A549 (cell line): Measurements from ENCODE around the gene XCR1. TPM values are rescaled to one million over a fixed set of nuclear protein-coding genes. Genes with fewer than 3 reads are reported as not detected.
"Not testable (repeated sequence)": the region's sequence is repeated elsewhere in the genome, so short reads cannot be mapped to it uniquely, and the experiment has no call there.

Experiments
- ATAC-seq, 2 experiments: fragments of 200-7000 bp in 1 of 2; fragments of >200 bp in 1 of 2; cut with Nextera tagmentation in 1 of 2; cut with Tn5 transposase in 1 of 2; 3 replicates each; pipeline versions ENCODE4 v1.8.0 to v1.9.1; 2018 to 2020; ENCODE audit warnings: mild to moderate bottlenecking in 1 of 2, moderate library complexity in 1 of 2
- CTCF ChIA-PET: fragments of 300-600 bp; sonication (Branson Sonifier 250); formaldehyde crosslinking; extraction: SDS; loops from one replicate; lab custom pipeline; 2021; ENCODE audit warnings: antibody characterized with exemption, inconsistent platforms; lab: Yijun Ruan, JAX
- POLR2A ChIA-PET: fragments of 350-600 bp; formaldehyde crosslinking; extraction: SDS; loops from one replicate; lab custom pipeline; 2021; ENCODE audit warnings: antibody characterized with exemption, inconsistent platforms; lab: Yijun Ruan, JAX
- DNase-seq, 2 experiments: peaks; one replicate each; pipeline versions ENCODE4 v3.0.0 to v3.0.0-alpha.2; 2011 to 2016; ENCODE audit warnings: low read depth in 1 of 2, low spot score in 1 of 2
- FAIRE-seq: peaks from 2 replicates; lab custom pipeline; 2011; peaks lifted over from hg19 to GRCh38; lab: Jason Lieb, UNC
- H3K27ac ChIP-seq, 2 experiments: fragments of >200 bp; sonication (Bioruptor Twin); formaldehyde crosslinking; 3 replicates each; pipeline ENCODE4 v1.5.1; 2016 to 2017
- H3K4me1 ChIP-seq: fragments of >200 bp; sonication (Bioruptor Twin); formaldehyde crosslinking; 3 replicates; pipeline ENCODE4 v1.6.1; 2016
- H3K4me2 ChIP-seq: fragments of >200 bp; sonication (Bioruptor Twin); formaldehyde crosslinking; 3 replicates; pipeline ENCODE4 v1.6.1; 2016
- H3K4me3 ChIP-seq: fragments of >200 bp; sonication (Bioruptor Twin); formaldehyde crosslinking; 3 replicates; pipeline ENCODE4 v1.5.1; 2016
- H3K9me3 ChIP-seq: fragments of >200 bp; sonication (Bioruptor Twin); formaldehyde crosslinking; 3 replicates; pipeline ENCODE4 v1.6.1; 2016
- BCL3 ChIP-seq: fragments of >200 bp; sonication (Bioruptor Twin); formaldehyde crosslinking; IDR thresholded peaks from 3 replicates; pipeline ENCODE4 v1.6.1; 2016
- CBX2 ChIP-seq: fragments of 200-600 bp; sonication (generic); IDR thresholded peaks from 2 replicates; pipeline ENCODE4 v1.6.1; 2016; ENCODE audit warnings: low read depth, mild to moderate bottlenecking, borderline replicate concordance
- CHD2 ChIP-seq: fragments of 150-350 bp; IDR thresholded peaks from 2 replicates; pipeline ENCODE4 v1.6.1; 2014; ENCODE audit warnings: low read length; ENCODE audit not compliant: partially characterized antibody
- CTCF ChIP-seq: fragments of >200 bp; sonication (Bioruptor Twin); formaldehyde crosslinking; IDR thresholded peaks from 3 replicates; pipeline ENCODE4 v1.5.1; 2016
- EHMT2 ChIP-seq: fragments of 200-600 bp; sonication (generic); IDR thresholded peaks from 2 replicates; pipeline ENCODE4 v1.6.1; 2016; ENCODE audit warnings: antibody characterized with exemption, low read depth, mild to moderate bottlenecking, moderate library complexity
- ELK1 ChIP-seq: fragments of 150-350 bp; IDR thresholded peaks from 2 replicates; pipeline ENCODE4 v1.6.1; 2014; ENCODE audit warnings: low read depth, mild to moderate bottlenecking, low read length
- HOXA7 ChIP-seq: fragments of 250-450 bp; sonication (Bioruptor Pico); IDR thresholded peaks from 2 replicates; pipeline ENCODE4 v1.5.0; 2020; ENCODE audit warnings: mild to moderate bottlenecking, moderate library complexity
- HOXB13 ChIP-seq: fragments of 250-450 bp; sonication (Bioruptor Pico); IDR thresholded peaks from 2 replicates; pipeline ENCODE4 v1.5.0; 2020; ENCODE audit warnings: low read depth, mild to moderate bottlenecking, moderate library complexity
- HOXB5 ChIP-seq: fragments of 250-450 bp; sonication (Bioruptor Pico); IDR thresholded peaks from 2 replicates; pipeline ENCODE4 v1.5.0; 2020; ENCODE audit warnings: mild to moderate bottlenecking, moderate library complexity
- JUN ChIP-seq, 2 experiments: fragments of >200 bp; sonication (Bioruptor Twin); formaldehyde crosslinking; IDR thresholded peaks; 2 replicates in 1 of 2; 3 replicates in 1 of 2; pipeline ENCODE4 v1.6.1; 2016 to 2017
- KDM5A ChIP-seq: fragments of 200-600 bp; sonication (generic); IDR thresholded peaks from 2 replicates; pipeline ENCODE4 v1.6.1; 2016; ENCODE audit warnings: antibody characterized with exemption, mild to moderate bottlenecking
- NFE2L2 ChIP-seq: fragments of 150-350 bp; conservative IDR thresholded peaks from 2 replicates; pipeline ENCODE4 v1.6.1; 2014; ENCODE audit warnings: low read length
- RARB ChIP-seq: fragments of 250-450 bp; sonication (Bioruptor Pico); IDR thresholded peaks from 2 replicates; pipeline ENCODE4 v1.8.0; 2021; ENCODE audit warnings: mild to moderate bottlenecking, moderate library complexity
- RCOR1 ChIP-seq: fragments of 150-350 bp; IDR thresholded peaks from 2 replicates; pipeline ENCODE4 v1.6.1; 2014; ENCODE audit warnings: antibody characterized with exemption, low read length, low read depth
- RNF2 ChIP-seq: fragments of 200-600 bp; sonication (generic); IDR thresholded peaks from 2 replicates; pipeline ENCODE4 v1.6.1; 2016; ENCODE audit warnings: low read depth, mild to moderate bottlenecking, antibody characterized with exemption, moderate library complexity, borderline replicate concordance
- SMC3 ChIP-seq: fragments of >200 bp; sonication (Bioruptor Twin); formaldehyde crosslinking; IDR thresholded peaks from 3 replicates; pipeline ENCODE4 v1.6.1; 2018; ENCODE audit warnings: inconsistent platforms
- WGBS: methylation state at CpG from one replicate; pipeline ENCODE4 v1.1.6; 2017; ENCODE audit errors: missing lambda C conversion rate; 5-methylcytosine and 5-hydroxymethylcytosine counted together
- polyA plus RNA-seq, 4 experiments: library from polyadenylated mRNA; depleted of rRNA in 3 of 4; stranded (reverse); fragments of >200 nt; fragmentation: RNase III in 1 of 4; extraction: RNeasy Plus Mini Kit Qiagen cat#74134 plus additional on column Dnase treatment in 1 of 4; gene quantifications; 2 replicates in 3 of 4; 3 replicates in 1 of 4; pipeline ENCODE4 v1.2.3, GENCODE V29; 2011 to 2017

XCR1 gene
- polyA plus RNA-seq, 2 of the 4 experiments (the other 2 are of a cell fraction), result not detected

GRCh38 chr3:46038916-46039315 lies 11.6 kb upstream of the XCR1 start:
- TF ChIP-seq ELK1 (no peak), RNF2 (no peak)
- no peak for ATAC-seq
- Histone ChIP-seq H3K9me3 (no peaks in the 10 kb centered on the region), H3K4me2 (no peak overlapping the region), H3K27ac (no peak overlapping the region), H3K4me1 (no peaks in the 10 kb centered on the region), H3K4me3 (no peak overlapping the region)
- FAIRE-seq, result no peak
- ChIA-PET CTCF (interaction anchor here (0.6 kb wide), 1 partner anchor 14 kb away, joined by 3 read pairs; no protein-coding TSS in a partner anchor), POLR2A (no interaction called here)
- no peak for DNase-seq
- WGBS, result 81% methylated on average over 1 of the region's 1 CpG

GRCh38 chr3:46038071-46038470 lies 10.8 kb upstream of the XCR1 start:
- H3K9me3 ChIP-seq, POLR2A ChIA-PET, CTCF ChIA-PET, H3K27ac ChIP-seq, H3K4me1 ChIP-seq, FAIRE-seq, DNase-seq, H3K4me3 ChIP-seq, ATAC-seq, H3K4me2 ChIP-seq: not testable (repeated sequence)
- WGBS, result 5% methylated on average over 3 of the region's 3 CpGs

DNA sequence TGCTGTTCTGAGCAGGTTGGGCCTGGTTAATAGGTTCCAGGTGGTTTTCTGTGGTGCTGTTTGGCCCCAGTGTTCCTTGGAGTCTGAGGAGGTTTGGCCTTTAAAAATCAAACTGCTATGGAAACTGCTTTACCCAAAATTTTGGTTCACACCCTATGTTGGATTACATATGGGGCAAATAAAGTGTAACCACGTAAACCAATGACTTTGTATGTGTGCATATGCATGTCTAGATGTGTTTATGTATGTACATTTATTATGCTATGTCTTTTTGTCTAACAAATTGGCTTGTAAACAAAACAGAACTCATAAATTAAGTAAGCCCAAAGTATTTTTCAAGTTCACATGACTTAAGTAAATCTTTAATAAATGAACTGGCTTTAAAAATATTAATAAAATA lies 8.9 kb upstream of the XCR1 start:
- TF ChIP-seq HOXB13, result no peak
- TF ChIP-seq RCOR1, result no peak
- no peak for TF ChIP-seq CBX2
- TF ChIP-seq KDM5A, result no peak
- TF ChIP-seq SMC3, result no peak
- TF ChIP-seq CTCF, result no peak
- no peak for TF ChIP-seq HOXB5 (CRISPR knock-in tag)
- TF ChIP-seq CHD2, result no peak
- no peak for TF ChIP-seq RARB (CRISPR knock-in tag)
- TF ChIP-seq ELK1, result no peak
- no peak for TF ChIP-seq JUN (IDR thresholded peaks at IDR 0.05)
- no peak for TF ChIP-seq BCL3
- ChIA-PET CTCF (no interaction called here), POLR2A (no interaction called here)
- Histone ChIP-seq H3K4me3 (no peak overlapping the region), H3K4me1 (no peaks in the 10 kb centered on the region), H3K27ac (no peak overlapping the region), H3K4me2 (no peak overlapping the region), H3K9me3 (no peaks in the 10 kb centered on the region)
- DNase-seq (no peak), ATAC-seq (no peak), FAIRE-seq (no peak)
- 7% methylated on average over 1 of the region's 1 CpG for WGBS

GRCh38 chr3:46031747-46032146 lies 4.5 kb upstream of the XCR1 start:
- no peaks in the 10 kb centered on the region for H3K4me1 ChIP-seq
- POLR2A ChIA-PET, result no interaction called here
- CTCF ChIA-PET, result no interaction called here

More at GRCh38 chr3:46031747-46032146, 4.5 kb upstream of the XCR1 start:
- DNase-seq (no peak), FAIRE-seq (no peak), ATAC-seq (no peak)
- Histone ChIP-seq H3K4me2 (no peak overlapping the region), H3K9me3 (no peaks in the 10 kb centered on the region; the same call in 2 of the 3 replicates), H3K27ac (no peak overlapping the region), H3K4me3 (no peak overlapping the region)
- 69% methylated on average over 2 of the region's 2 CpGs for WGBS
- TF ChIP-seq EHMT2 (no peak), NFE2L2 (no peak), BCL3 (no peak), HOXA7 (CRISPR knock-in tag) (no peak)
